Brain pericyte (primary cell): ENCODE data around the gene CHCHD5.

Experiments used
- DNase-seq: peaks from one replicate; pipeline ENCODE4 v3.0.0-alpha.2; 2012; ENCODE audit warnings: low read depth, low spot score

CHCHD5 gene

DNA sequence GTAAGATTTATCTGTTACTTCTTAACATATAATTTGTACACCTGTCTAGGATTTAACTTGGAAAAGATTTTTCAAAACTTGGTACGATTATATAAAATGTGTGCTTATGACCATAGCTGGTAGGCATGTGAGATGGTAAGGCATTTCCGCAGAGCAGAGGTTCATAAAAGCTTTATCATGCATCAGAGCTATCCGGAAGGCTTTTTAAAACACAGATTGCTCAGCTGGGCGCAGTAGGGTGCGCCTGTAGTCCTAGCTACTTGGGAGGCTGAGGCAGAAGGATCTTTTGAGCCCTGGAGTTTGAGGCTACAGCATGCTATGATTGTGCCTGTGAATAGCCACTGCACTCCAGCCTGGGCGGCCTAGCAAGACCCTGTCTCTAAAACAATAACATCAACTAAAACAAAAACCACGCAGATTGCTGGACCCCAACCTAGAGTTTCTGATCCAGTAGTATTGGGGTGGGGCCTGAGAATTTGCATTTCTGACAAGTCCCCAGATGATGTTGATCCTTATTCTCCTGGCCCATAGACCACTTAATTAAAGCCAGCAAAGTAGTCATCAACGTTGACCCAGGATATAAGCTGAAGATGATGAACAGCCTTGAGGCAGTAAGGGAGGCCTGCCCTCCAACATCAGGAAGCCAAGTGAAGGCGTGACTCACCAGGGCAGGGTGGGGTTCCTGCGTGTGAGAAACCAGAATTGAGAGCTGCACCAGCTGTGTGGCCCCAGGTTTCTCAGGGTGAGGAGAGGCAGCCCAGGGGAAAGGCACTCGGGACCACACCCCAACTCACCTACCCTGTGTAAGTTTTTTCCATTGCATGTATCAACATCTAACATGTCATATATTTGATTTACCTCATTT is 39.7 kb downstream of the CHCHD5 start:
- DNase-seq = no peak

DNA sequence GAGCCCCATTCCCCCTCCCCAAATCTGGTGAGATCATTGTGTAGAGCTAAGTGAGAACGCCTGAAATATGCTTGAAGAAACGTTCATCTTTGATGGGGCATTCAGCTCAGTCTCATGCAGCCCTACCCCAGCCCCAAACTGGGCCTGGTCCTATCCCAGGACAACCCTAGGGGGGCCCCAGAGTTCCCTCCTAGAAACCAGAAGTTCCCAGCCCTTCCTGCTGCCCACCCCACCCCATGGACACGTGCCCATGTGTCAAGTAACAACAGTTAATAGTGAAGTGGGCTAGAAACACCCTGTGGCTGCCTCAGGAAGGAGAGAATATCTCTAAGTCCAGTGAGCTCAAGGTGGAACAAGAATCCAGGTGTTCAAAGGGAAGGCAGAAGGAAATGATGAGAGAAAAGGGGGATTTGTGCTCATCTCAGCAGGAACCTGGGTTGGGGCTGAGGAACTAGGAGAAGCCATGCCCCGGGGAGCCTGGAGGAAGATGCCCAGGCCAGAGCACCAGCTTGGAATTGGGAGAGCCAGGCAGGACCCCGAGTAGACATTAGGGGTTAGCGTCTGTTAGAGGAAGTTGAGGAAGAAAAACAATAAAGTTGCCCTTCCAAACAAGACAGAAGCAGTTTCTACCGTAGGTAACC is 41.2 kb downstream of the CHCHD5 start:
- no peak for DNase-seq

DNA sequence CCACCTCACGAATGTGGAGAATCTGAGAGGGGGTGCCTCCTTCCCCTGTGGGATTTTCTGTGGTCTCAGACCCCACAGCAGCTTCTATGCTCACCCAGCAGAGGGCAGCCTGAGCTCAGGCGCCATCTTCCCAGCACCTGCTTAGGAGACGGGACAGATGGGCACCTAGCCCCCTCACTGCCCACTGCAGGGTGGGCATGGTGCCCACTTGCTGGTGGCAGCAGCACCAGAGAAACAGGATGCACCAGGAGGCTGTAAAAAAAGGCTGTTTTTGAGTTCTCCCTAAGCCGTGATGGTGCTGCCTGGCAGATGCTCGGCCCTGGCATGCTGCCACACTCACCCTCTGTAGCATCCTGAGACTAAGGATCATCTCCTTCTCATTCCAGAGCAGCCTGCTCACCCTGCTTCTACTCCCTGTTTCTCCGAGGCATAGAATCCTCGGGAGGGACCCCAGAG is 42.2 kb downstream of the CHCHD5 start:
- DNase-seq = no peak

DNA sequence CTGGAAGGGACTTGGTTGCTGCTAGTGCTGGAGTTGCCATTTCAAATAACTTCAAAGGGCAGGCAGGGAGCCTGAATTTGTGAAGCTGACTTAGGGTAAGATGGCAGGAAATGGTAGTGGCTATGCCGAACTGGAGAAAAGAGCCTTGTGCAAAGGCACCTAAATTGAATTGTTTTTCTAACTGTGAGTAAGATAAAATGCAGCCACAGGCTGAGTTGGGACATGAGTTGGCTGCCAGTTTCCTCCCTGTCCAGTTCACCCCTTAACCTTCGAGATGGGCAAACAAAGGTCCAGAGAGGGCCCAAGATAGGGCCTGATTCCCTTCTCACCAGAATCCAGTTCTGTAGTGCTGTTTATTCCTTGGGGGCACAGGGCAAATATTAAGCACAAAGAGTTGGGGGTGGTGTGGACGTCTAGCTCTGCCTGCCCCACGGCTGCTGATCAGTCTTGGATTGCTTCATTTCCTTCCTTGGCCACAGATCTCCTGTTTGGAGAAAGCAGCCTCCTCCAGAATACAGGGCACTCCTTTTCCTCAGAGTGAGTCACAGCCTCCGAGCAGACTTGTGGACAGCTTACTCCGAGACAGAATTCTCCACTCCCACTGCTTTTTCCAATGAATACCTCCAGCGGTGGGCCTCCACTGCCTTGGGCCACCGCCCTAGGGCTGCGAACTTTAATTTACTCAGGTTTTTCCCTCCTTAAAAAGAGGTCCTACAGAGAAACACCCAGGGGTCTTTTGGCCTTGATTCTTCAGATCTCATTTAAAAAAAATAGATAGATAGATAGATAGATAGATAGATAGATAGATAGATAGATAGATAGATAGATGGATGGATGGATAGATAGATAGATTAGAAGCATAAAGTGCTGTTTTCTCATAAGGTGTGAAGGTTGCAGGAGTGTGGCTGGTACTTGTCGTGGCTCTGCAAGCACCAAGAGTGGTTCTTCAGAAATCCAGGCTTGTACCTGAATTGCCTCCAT is 42.9 kb downstream of the CHCHD5 start:
- DNase-seq = no peak

DNA sequence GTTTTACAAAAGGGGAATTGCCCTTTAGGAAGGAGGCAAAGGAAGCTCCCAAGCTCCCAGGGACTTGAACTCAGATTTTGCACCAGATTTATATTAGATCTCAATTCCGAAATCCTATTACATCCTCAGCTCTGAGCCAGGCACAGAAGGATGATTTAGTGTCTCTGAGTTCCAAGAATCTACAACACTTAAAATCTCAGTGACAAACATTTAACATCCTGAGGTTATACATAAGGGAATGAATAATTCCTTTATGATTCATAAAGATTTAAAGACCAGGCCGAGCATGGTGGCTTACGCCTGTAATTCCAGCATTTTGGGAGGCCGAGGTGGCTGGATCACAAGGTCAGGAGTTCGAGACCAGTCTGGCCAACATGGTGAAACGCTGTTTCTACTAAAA is 44.8 kb downstream of the CHCHD5 start:
- DNase-seq = no peak

DNA sequence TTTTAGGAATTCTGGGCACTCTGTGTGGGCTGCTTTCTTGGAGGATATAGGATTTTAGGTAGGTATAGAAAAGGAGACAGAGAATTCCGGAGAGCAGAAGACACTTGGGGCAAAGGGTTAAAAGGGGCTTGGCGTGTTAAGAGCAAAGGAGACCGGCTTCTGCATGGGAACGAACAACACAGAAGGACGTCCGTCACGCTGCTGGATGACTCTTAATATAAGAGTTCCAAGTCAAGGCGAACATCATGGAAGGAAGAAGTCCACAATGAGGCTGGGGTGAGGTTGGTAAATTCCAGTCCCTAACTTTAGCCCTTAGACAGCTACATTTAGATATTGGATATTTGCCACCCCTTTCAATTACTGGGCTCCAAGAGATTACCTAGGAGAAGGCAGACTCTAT is 45.4 kb downstream of the CHCHD5 start:
- no peak for DNase-seq

DNA sequence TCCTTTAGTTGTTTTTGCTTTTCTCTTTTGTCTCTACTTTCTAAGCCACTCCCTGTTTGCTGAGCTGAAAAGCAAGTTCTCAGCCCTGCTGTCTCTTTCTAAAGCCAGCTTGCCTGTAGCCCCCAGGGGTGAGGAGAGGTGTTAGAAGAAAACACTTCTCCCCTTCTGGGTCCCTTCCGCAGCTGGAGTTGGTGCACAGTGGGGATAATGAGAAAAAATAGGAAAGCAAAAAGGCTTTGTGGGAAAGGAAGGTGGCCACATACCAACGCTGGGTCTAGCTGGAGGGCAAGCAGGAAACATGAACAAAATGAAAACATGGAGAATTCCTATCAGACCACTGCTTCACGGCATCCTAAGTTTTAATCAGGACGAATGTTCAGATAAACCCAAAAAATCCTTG is 45.9 kb downstream of the CHCHD5 start:
- DNase-seq = no peak

DNA sequence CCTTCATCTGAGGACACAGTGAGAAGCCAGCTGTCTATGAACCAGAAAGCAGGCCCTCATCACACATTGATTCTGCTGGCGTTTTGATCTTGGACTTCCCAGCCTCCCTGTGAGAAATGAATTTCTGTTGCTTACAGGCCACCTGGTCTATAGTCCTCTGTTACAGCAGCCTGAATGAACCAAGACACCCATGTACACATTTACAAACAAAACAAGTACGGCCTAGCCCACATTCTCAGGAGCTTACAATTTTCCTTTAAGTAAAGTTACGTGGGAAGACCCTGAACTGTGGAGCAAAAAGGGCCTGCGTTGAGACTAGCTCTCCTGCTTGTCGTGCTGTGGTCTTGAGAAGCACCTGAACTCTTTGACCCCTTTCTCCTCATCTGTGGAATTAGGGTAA is 49.3 kb downstream of the CHCHD5 start:
- no peak for DNase-seq

DNA sequence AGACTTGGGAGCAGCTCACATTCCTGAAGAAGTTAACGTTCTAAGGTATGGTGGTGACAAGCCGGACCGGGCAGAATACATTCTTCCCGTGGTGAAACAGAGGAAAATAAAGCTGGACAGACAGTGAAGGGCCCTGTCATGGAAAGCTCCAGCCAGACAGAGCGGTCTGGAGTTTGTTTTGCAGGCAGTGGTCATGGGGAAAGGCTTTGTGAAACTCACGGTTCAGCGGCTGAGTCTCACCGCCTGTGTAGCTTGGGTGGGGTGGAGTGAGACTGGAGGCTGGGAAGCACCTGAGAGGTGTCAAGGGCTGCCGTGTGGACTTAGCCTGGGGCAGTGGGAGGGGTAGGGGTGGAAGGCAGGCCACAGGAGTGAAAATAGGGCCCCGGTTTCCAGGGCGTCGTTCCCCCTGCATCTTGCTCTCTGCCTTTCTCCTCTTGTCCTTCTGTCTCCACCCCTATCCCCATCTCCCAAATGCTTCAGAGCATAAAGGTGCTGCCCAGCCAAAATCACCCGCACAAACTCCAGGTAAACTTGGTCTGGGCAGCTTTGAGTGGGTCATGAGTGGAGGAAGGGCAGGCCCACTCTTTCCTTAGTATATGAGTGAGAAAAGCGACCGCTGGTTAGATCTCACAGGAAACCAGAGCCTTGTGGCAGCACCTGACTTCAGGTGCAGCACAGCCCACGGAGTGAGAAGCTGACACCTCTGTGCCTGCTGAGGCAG is 49.9 kb downstream of the CHCHD5 start:
- no peak for DNase-seq

DNA sequence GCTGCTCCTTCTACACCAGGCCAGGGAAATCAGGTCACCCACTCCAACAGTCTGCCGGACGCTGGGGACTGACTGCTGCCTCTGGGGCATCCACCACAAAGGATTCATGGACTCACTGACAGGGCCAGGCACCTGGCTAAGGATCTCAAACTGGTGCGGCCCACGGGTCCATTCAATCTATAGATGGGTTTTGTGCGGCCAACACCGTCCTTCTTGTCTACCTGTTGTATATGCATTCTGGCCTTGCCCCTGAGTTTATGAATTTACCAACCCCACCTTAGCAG is 50.4 kb downstream of the CHCHD5 start:
- DNase-seq = no peak

DNA sequence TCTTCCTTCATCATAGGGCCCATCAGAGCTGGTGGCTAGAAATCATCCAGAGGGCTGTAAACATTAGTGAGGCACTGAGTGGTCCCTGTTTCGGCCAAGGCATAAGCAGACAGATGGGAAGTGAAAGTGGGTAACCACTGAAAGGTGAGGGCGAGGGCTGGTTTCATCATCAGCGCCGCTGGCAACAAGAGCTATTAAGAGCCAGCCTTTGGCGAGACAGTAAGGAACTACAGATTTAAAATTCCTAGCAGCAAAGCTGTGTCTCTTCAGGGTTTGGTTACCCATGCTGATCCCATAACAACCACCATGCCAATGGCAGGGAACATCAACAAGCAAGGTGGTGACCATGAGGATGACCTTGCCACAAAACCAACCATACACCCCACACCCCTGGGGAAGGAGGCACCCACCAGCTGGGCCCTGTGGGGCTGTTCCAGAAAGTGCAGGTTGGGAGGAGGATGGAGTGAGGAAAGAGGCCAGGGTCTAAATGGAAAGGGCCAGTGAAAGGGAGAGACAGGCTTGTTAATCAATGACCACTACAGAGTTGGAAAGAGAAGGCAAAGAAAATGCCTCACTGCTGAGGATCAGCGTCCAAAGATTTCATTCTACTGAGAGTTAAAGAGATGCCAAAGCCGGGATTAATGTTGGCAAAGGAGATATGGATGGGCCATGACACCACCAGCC is 52.3 kb downstream of the CHCHD5 start:
- DNase-seq = no peak

DNA sequence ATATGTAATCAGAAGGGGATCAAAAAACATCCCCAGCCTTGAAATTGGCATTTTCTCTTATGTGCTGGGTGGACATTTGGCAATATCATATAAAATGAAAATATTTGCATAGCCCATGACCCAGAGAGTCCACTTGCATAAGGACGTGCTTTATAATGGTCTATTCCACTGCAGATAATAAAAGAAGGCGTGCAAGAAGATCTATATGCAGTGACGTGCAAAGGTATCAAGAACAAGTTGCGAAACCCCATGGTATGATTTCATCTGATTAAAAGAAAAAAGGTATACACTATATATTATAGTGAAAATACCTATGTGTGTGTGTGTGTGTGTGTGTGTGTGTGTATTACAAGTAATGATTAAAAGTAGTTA is 52.9 kb downstream of the CHCHD5 start:
- no peak for DNase-seq
